Skin of body (tissue), 3 donors: ENCODE results near the gene TRIM38. TPM values are rescaled to one million over a fixed set of nuclear protein-coding genes. Genes with fewer than 3 reads are reported as not detected.

Experiments
- DNase-seq: peaks from one replicate; lab custom pipeline; 2025; lab: John Stamatoyannopoulos, UW
- small RNA-seq: library from RNA; depleted of rRNA; stranded (forward); fragments of <200 nt; gene quantifications from one replicate; pipeline ENCODE3, GENCODE V24; 2014; ENCODE audit warnings: low replicate concordance
- total RNA-seq: library from RNA; depleted of rRNA; stranded (reverse); fragments of >200 nt; gene quantifications from one replicate; pipeline ENCODE4 v1.2.3, GENCODE V29; 2014

The TRIM38 gene
- total RNA-seq, 1 donor from 2014 or later, result 8.7 TPM

DNA sequence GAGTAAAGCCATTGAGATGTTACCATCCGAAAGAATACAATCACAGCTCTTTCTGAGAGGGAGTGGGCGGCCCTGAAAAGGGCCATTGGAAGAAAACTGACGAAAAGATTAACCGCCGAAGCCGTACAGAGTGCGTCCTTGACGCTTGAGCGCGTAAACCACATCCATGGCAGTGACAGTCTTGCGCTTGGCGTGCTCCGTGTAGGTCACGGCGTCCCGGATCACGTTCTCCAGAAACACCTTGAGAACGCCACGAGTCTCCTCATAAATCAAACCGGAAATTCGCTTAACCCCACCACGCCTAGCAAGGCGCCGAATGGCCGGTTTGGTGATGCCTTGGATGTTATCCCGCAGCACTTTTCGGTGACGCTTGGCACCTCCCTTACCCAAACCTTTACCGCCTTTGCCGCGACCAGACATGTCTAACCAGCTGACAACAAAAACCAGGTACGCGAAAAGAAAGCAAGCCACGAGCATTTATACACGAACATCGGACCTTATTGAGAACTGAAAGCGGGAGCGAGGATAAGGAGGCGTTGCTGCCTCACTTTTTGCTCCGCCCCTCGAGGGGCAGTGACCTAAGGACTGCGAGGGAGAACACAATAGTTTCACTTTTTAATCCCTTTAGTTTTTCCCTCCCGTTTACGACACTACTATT lies 64.4 kb downstream of the TRIM38 start:
- peak; percentile 96 for DNase-seq

DNA sequence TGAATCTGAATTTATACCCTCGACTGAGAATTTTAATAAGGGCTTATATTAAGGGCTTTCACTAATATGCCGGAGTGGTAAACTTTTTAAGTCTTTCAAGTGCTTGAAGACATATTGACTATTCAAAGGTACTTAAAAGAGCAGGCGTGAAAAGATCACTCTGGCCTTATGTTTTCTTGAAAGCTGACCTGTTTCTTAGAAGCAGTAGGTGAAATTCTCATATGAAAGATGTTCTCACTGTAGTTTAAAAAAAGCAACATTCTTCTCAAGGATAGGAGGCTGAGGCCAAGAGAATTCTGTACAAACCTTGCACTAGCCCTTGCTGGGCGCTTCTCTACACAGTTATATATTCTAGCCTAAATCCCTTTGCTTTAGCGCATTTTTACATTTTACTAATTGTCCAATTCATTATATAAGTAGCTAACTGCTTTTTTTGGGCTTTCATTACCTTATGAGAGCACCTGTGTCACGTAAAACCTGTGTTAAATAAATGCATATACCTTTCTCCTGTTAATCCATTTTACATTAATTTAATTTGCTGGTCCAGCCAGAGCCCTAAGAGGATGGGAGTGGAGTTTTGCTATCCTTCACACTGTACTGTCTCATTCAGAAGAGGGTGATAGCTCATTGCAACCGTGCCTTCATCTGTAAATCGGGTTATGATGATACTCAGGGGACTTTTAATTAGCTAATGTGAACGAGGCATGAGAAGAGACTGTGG lies 65.0 kb downstream of the TRIM38 start:
- DNase-seq, result no peak

DNA sequence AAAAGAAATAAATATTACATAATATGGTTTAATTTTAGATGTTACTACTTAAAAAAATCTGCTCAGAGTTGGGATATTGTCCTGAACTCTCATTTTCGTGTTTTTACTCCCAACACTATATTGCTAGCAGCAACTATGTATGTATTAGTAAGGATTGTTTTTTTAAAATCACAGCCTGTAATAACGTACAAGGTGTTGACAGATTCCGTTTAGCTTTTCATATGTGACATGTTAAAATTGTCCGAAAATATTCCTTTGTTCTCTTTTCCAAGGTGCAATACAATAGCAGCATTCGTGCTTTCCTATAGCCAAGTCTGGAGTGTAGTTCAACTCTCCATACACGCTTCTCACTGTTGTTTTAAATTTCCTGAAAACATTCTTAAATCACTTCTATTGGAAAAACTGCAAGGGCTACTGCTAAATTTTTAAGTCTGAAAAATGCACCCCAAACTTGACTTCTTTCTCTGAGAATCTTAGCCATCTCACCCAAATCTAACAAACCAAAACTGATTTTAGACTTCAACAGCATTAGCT lies 65.7 kb downstream of the TRIM38 start:
- no peak for DNase-seq

DNA sequence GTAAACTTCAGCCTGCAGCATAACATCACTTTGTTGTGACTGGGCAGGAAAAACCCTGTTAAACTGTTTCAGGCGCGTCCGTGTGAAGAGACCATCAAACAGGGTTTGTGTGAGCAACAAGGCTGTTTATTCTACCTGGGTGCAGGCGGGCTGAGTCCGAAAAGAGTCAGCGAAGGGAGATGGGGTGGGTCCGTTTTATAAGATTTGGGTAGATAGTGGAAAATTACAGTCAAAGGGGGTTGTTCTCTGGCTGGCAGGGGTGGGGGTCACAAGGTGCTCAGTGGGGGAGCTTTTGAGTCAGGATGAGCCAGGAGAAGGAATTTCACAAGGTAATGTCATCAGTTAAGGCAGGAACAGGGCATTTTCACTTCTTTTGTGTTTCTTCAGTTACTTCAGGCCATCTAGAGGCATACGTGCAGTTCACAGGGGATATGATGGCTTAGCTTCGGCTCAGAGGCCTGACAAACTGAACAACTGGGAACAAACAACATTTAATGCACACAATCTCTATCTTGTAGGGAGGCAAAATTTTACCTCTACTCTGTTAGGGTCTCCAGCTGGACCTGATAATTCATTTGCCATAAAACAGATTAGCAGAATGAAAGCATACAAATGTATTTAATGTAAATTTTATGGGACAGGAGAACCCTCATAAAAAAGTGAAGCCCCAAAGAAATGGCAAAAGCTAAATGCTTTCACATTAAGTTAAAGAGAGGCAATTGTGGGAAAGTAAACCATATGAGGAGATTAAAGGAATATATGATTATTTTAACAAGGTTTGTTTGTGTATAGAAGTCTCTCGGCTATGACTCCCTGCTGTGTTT lies 66.4 kb downstream of the TRIM38 start:
- no peak for DNase-seq

DNA sequence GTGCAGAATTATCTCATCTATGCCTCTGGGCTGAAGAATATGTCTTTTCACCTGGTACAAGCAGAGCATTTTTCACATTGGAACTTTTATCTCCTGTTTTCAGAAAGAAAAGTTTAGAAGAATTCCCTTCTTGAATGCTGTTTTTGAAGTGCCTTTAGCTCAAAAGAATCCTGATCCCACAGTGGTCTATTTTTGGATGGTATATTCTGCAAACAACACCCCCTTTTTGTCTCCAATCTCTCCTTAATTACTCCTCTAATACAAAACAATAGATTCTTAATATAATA lies 66.9 kb downstream of the TRIM38 start:
- DNase-seq, result no peak

DNA sequence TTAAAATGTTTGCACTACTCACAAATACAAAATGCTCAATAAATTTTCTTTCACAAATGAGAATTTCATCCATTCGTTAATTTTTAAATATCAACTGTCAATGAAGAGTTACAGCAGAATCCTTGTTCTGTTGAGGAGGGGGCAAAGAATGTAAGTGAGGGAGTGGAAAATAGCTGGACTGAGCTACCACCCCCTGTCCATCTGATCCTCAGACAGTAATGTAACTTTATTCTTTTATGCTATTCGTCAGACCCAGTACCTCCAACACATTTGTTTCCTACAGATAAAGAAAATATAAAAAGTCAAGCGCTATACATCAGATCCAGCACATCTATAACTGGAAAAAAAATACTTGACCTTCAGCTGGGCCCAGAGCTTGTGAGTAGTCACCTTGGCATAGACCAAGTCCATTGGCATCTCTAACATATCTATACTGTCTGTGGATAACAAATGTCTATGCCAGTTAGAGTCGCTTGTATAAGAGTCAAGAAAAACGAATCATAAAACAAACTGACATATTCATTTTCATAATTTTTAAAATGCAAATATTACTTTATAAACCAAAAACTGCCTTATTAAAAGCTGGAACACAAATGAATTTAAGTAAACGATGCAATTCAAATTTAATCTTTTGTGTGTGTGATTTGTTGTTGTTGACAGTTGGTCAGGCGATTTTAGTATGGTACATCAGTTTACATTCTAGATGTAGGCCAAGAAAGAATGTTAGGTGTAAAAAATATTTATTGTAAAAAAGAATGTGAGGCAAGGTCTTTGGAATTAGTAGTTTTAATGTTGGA lies 67.5 kb downstream of the TRIM38 start:
- no peak for DNase-seq

- no peak for DNase-seq
These were observed 68.1 kb downstream of the TRIM38 start for GRCh38 chr6:26030716-26031115.

GRCh38 chr6:26031151-26031594 lies 68.6 kb downstream of the TRIM38 start:
- no peak for DNase-seq

- peak; percentile 99 for DNase-seq
These were observed 69.2 kb downstream of the TRIM38 start for GRCh38 chr6:26031595-26032339.

DNA sequence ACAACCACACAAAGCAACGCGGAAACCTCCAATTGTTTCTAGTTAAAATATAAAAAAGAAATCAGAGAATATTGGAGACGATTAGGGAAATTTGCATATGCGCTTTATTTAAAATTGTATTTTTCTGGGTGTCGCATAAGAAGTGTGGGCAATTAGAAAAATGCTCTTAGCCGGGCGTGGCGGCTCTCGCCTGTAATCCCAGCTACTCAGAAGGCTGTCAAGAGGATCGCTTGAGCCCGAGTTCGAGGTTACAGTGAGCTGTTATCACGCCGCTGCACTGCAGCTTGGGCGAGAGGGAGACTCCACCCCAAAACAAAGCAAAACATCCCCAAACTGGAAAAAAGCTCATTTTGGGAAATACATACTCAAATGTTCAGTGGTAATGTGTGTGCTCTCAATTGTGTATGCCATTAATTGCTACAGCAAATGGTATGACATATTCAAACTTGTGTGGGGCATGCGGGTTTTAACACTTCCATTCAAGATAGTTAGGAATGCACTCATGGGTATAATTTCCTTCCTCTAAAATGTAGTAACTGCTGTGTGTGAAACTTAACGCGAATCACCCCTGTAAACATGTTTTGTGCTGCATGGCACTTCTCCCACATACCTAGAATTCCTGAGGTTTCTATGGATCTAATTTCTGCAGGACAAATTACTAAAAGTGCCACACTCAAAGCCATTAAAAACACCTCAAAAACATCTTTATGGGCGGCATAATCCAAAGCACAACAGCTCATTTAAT lies 69.9 kb downstream of the TRIM38 start:
- DNase-seq, result peak; percentile 73

DNA sequence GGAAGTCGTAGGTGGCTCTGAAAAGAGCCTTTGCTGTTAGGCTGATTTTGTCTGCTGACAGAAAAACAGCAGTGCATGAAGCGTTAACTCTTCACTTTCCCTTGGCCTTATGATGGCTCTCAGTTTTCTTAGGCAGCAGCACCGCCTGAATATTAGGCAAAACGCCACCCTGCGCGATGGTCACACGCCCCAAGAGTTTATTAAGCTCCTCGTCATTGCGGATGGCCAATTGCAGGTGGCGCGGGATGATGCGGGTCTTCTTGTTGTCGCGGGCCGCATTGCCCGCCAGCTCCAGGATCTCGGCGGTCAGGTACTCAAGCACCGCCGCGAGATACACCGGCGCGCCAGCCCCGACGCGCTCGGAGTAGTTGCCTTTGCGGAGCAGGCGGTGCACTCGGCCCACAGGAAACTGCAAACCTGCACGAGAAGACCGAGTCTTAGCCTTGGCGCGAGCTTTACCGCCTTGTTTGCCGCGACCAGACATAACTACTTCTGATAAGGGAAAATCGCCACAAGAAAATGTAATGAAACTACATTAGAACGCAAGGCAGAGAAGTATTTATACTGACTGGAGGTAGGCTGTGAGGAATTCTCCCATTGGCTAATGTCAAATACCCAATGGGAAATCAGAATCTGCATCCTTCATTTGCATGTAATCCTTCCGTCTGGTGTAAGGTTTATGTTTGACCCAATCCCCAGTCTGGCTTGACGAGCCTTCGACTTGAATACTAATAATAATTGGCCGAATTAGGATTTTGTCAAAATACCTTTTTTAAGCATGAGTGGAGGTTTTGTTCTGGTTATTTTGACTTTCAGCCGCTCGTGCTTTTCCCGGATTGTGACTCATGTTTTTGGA lies 70.7 kb downstream of the TRIM38 start:
- DNase-seq, result peak; percentile 99

GRCh38 chr6:26033941-26034354 lies 71.3 kb downstream of the TRIM38 start:
- DNase-seq, result no peak

- no peak for DNase-seq
These were observed 72.3 kb downstream of the TRIM38 start for GRCh38 chr6:26034905-26035304.

Small RNA genes lying within 50 kb of the gene (small RNA-seq; reads per million reads assigned to genes)
- gene HIST1H1PS2, result not detected

Other genes with a start within 250 kb of the TRIM38 start
- not detected for gene SLC17A4, start 208.1 kb upstream of the TRIM38 start, total RNA-seq
- gene SLC17A1, start 130.8 kb upstream of the TRIM38 start, total RNA-seq, result not detected
- not detected for gene SLC17A3, start 88.6 kb upstream of the TRIM38 start, total RNA-seq
- not detected for gene SLC17A2, start 32.1 kb upstream of the TRIM38 start, total RNA-seq
- gene HFE, start 124.6 kb downstream of the TRIM38 start, total RNA-seq, result 4.6 TPM